Stimulated activated naive CD4-positive, alpha-beta T cell treated with Interleukin-2 at 50 U/mL for 16 hours (primary cell): ENCODE data around the gene OR52N1.

Source experiments
- DNase-seq: peaks from one replicate; lab custom pipeline; 2025; lab: John Stamatoyannopoulos, UW

OR52N1 gene

DNA sequence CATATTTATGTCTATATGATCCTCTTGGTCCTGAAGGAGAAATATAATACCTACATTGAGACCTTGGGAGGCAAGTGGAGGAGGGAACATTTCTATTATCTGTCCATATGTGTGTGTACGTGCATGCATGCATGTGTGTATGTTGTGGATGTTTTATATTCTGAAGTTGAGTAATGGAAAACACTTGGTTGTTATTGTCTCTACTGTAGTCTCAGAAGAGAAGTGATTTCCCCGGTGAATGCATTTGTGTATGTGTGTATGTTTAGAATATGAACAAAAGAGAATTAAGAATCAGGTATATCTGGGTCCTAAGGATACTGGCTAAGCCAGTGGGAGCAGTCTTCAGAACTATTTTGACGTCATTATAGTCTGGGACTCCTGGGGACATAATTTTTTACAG, at the start of gene OR52N1:
Gene OR52N1, minus strand, starts transcription at position 101 of the 400 bp plus-strand sequence. CDS start 2,449 bp downstream, outside the sequence.
- DNase-seq: no peak

DNA sequence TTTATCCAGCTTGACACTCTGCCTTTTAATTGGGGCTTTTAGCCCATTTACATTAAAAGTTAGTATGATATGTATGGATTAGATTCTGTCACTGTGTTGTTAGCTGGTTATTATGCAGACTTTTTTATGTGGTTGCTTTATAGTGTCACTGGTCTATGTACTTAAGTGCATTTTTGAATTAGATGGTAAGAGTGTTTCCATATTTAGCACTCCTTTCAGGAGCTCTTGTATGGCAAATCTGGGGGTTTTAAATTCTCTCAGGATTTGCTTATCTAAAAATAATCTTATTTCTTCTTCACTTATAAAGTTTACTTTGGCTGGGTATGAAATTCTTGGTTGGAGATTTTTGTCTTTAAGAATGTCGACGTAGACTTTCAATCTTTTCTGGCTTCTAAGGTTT, 46.6 kb upstream of the OR52N1 start:
- DNase-seq: no peak

- no peak for DNase-seq
Measured at GRCh38 chr11:5833446-5833845, 42.4 kb upstream of the OR52N1 start.

- no peak for DNase-seq
Measured at GRCh38 chr11:5831196-5831829, 40.2 kb upstream of the OR52N1 start.

- no peak for DNase-seq
Measured at GRCh38 chr11:5818245-5818886, 27.3 kb upstream of the OR52N1 start.

DNA sequence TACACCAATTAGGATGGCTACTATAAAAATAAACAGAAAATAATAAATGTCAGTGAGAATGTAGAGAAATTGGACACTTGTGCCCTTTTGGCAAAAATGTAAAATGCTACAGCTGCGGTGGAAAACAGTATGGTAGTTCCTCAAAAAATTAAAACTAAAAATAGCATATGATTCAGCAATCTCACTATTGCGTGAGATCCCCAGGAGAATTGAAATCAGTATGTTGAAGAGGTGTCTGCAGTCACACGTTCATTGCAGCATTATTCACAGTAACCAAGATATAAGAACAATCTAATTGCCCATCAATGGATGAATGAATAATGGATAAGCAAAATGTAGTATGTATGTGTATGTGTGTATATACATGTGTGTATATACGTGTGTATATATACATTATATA, 24.5 kb upstream of the OR52N1 start:
- no peak for DNase-seq

GRCh38 chr11:5809905-5810795, 19.1 kb upstream of the OR52N1 start:
- DNase-seq: no peak

DNA sequence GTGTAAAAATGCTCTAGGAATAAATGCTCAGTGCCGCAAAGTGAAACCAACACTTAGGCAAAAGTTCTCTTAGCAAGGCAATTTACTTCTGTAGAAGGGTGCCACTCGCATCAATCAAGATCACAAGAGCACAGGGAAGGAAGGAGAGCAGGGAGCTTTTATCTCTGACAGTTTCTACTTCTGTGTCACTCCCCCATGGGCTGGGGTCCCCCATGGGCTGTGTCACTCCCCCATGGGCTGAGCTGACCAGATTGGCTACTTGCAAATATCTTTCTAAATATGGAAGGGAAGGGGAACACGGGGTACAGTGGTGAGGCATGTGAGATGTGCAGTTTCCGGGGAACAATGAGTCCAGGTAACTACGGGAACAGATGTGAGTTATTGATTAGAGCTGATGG, 18.1 kb upstream of the OR52N1 start:
- DNase-seq: no peak

GRCh38 chr11:5808500-5809121, 17.5 kb upstream of the OR52N1 start, which contains the start of gene OR52N2:
Gene OR52N2, plus strand, starts transcription at chr11:5808924. Its CDS starts 11,412 bp downstream, at chr11:5820336.
- peak; percentile 55 for DNase-seq

GRCh38 chr11:5807580-5807979, 16.5 kb upstream of the OR52N1 start:
- no peak for DNase-seq

GRCh38 chr11:5803982-5804381, 12.9 kb upstream of the OR52N1 start:
- no peak for DNase-seq

DNA sequence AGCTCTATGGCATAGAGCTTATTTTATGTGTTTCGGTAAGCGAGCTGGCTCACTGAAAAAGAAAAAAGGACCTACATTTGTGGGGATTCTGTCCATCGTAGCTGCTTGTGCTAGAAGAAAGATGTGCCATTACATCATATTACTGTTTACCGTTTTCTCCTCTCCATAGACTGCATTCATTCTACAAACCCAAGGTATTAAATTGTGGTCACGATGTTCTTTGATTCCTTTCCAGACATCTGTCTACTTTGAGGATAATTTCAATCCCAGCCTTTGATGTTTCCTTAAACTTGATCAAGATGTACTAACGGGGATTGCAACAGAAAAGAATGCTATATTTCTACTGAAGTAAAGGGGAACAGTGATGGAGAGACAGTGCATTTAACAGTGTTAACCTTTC, 5.5 kb upstream of the OR52N1 start:
- DNase-seq: no peak

DNA sequence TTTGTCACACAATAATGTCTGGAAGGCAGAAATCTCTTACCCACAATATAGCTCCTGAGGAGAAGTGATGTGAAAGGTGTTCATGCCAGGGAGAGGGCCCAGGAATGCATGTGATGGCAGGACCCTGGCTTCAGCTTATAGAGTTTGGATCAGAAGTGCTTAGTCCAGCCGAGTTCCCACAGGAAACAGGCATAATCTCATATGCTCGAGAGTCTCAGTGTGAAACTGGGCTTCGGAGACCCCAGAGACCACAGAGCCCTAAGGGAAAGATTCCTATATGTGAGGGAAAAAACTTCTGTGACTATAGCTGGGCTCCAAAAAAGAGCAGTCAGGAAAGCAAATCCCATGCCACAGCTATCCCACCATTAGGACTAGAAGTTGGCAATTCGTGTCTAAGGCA, 7.8 kb downstream of the OR52N1 start, which contains the start of gene OR52N5:
Gene OR52N5, minus strand, starts transcription at position 101 of the 400 bp plus-strand sequence. CDS start 4,721 bp downstream, outside the sequence.
- no peak for DNase-seq

DNA sequence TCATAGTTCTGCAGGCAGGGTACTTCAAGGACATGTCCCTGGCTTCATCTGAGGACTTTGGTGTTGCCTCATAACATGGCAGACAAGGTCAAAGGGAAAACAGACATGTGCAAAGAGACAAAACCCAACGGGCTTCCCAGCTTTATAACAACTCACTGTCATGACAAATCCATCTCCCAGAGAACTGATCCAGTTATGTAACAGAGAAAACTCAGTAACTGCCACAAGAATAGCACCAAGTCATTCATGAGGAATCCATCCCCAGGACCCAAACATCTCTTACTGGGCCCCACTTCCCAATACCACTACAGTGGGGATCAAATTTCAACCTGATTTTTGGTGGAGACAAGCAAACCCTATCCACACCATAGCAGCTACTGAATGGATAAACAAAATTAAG, 24.0 kb downstream of the OR52N1 start:
- no peak for DNase-seq

DNA sequence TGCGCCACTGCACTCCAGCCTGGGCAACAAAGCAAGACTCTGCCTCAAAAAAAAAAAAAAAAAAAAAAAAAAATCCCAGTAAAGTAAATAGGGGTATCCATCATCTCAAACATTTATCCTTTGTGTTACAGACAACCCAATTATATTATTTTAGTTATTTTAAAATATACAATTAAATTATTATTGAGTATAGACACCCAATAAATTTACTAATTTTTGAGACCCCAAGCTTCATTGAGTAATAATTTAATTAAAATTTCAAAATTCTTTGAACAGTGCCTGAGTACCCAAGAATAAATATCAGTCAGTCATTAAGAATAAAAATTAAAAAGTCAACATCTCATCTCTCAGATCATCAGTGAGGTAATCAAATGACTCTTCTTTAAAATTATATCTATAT, 37.1 kb downstream of the OR52N1 start, which contains the start of gene OR52N4:
Gene OR52N4, plus strand, starts transcription at position 301 of the 400 bp plus-strand sequence. CDS start 498 bp downstream, outside the sequence.
- no peak for DNase-seq

DNA sequence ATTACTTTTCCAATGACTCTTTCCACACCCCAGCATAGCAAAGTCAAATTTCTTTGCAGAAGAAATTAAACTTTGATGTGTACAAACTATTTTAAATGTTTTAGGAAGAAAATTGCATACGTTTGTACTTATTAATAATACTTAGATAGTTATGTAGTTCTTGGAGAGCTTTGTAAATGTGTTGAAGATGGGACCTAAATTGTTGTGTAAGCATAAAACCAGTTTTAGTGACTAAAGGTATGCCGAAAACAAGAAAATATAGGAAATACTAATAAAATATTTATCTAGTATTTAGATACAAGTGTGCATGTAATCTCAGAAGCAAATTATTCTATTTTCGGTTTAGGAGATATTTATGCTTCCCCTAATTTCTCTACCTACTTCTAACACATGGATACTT, 41.2 kb downstream of the OR52N1 start:
- DNase-seq: no peak

GRCh38 chr11:5746614-5747013, 44.5 kb downstream of the OR52N1 start:
- DNase-seq: no peak

- DNase-seq: no peak
Measured at GRCh38 chr11:5738431-5738830, 52.6 kb downstream of the OR52N1 start.

DNA sequence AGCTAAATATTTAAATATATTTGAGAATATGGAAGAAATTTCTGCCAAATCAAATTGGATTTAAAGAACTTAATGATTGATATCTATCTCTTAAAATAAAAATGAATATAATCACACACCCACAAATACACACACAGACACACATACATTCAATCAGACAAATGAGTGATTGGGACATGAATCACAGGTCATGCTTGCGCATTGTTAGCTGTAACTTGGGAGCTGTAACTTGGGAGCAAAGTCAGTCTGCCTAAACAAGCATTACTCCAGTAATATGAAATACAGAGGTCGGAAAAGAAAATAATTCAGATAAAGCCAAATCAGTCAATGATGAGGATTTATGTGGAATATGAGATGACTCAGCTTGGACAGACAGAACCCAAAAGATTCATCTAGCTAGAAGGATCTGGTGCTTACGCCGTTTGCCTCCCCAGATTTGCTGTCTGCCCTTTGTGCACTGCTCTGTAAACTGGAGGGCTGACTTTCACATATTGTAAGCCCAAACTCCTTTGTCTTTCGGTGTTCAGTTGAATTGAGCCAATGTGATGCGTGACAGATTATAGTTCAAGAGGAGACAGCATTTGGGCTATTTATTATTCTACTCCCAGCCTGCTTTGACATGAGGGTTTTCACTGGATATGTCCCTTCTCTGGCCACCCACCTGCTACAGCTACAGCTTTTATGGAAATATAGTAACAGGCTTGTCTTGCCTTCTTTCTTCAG, 53.2 kb downstream of the OR52N1 start:
- no peak for DNase-seq

DNA sequence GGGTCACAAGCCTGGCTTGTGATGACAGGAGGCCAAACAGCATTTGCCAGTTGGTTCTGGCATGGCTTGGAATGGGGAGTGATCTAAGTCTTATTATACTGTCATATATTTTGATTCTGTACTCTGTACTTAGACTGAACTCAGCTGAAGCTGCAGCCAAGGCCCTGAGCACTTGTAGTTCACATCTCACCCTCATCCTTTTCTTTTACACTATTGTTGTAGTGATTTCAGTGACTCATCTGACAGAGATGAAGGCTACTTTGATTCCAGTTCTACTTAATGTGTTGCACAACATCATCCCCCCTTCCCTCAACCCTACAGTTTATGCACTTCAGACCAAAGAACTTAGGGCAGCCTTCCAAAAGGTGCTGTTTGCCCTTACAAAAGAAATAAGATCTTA, 54.0 kb downstream of the OR52N1 start:
- no peak for DNase-seq
